GM18870 (cell line): ENCODE data around the gene OR2A12.
"Not testable (repeated sequence)": the region's sequence is repeated elsewhere in the genome, so short reads cannot be mapped to it uniquely, and the experiment has no call there.

Experiments
- ATAC-seq: cut with Tn5 transposase; IDR thresholded peaks from one replicate; pipeline ENCODE4 v1.9.1; 2021; ENCODE audit warnings: moderate library complexity; ENCODE audit not compliant: unreplicated experiment

Gene OR2A12

DNA sequence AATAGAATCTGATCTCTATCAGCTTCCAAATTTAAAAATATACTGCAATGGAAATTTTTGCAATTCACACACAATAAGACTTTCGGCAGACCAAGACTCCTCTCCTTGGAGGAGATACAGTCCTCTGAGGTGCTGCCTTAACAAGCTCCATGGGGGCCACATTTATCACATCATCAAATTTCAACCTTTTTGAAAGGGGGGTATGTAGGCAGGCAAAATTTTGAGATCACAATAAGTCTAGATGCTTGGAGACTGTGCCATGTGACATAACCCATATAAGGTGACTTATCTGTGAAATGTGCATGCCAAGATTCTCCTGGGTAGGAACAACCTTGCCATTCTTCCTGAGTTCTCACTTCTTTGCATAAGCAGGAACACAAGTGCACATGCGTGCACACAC is at the start of gene OR2A12:
Gene OR2A12, plus strand, starts transcription at position 301 of the 400 bp plus-strand sequence. CDS start 8,830 bp downstream, outside the sequence.
- no peak for ATAC-seq

- ATAC-seq = no peak
These were observed 49.7 kb upstream of the OR2A12 start for GRCh38 chr7:144036302-144036885.

DNA sequence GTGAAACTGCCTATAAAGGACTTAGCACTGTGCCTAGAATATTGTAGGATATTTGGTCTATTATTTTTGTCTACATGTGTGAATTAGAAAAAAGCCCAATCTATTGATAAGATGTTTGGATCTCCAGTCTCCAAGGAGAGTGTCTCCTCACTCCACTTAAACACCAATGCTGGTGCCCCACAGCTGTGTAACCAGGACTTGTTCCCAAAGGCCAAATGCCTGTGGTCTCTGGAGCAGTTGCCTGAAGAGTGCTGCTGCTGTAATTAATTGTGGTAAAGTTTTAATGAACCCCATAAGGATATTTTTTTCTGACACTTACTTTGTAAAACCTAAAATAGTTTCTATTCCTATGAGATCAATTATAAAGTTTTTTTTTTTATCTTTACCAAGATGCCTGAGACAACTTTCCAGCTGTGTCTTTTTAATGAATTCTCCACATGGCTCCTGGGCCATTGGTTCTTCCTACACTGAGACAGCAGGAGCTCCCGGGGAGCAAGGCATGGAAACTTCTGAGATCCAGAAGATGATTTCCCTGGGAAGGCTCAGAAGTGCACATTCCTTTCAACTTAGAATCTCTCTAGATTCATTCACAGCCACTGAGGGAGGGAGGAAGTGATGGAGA is 48.6 kb upstream of the OR2A12 start:
- no peak for ATAC-seq

- ATAC-seq = no peak
These were observed 47.2 kb upstream of the OR2A12 start for GRCh38 chr7:144038887-144039286.

GRCh38 chr7:144048648-144049047 is 37.4 kb upstream of the OR2A12 start, which contains the start of gene OR2A5:
OR2A5 (plus strand) TSS chr7:144048948; CDS start chr7:144050402, 1,454 bp downstream.
- ATAC-seq = no peak

DNA sequence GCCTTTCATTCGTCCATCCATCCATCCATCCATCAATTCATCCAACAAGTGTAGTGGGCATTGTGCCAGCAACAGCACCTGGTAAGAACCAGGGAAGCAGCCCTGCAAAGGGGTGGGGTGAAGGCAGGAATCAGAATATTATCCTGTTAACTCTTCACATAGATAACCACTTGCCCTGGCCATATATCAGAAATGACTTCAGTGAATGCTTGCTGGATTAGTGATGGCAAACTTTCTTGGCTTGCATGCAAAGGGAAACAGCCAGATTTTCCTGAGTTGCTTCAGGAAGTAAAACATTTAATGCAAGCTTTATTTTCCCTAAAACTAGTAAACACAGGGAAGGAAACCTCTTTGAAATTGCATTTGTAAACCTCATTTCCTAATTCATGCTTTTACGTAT is 36.6 kb upstream of the OR2A12 start:
- no peak for ATAC-seq

GRCh38 chr7:144050093-144050492 is 36.0 kb upstream of the OR2A12 start:
- ATAC-seq = no peak

GRCh38 chr7:144050884-144051283 is 35.2 kb upstream of the OR2A12 start:
- not testable (repeated sequence) for ATAC-seq

GRCh38 chr7:144057954-144058353 is 28.1 kb upstream of the OR2A12 start:
- ATAC-seq = no peak

GRCh38 chr7:144063710-144064109 is 22.4 kb upstream of the OR2A12 start:
- no peak for ATAC-seq

DNA sequence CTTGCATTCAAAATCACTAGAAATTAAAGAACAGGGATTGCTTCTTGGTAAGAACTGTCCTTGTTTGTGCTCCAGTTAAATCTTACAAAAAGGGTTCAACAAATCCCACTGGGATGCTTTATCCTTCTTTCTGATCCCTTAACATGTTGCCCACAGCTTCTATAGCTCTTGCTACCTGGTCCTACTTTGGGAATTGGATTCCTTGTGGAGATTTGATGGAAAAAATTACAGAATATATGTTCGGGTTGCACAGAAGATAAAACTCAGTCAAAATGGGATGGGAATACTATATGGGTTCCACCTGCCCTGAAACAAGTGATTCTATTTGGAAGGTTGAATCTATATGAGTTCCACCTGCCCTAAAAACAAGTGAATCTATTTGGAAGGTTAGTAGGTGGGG is 16.6 kb upstream of the OR2A12 start, which contains the start of gene OR2A25:
Gene OR2A25, plus strand, starts transcription at position 301 of the 400 bp plus-strand sequence. CDS start 4,409 bp downstream, outside the sequence.
- ATAC-seq = no peak

GRCh38 chr7:144069953-144070352 is 16.1 kb upstream of the OR2A12 start:
- ATAC-seq = no peak

GRCh38 chr7:144074374-144074773 is 11.7 kb upstream of the OR2A12 start:
- no peak for ATAC-seq

- no peak for ATAC-seq
These were observed 652 bp downstream of the OR2A12 start for GRCh38 chr7:144086730-144087129.

- ATAC-seq = no peak
These were observed 1.2 kb downstream of the OR2A12 start for GRCh38 chr7:144087230-144087629.

GRCh38 chr7:144090667-144091066 is 4.6 kb downstream of the OR2A12 start:
- no peak for ATAC-seq

GRCh38 chr7:144098776-144099175 is 12.7 kb downstream of the OR2A12 start:
- no peak for ATAC-seq

GRCh38 chr7:144100607-144101006 is 14.5 kb downstream of the OR2A12 start:
- ATAC-seq = no peak

GRCh38 chr7:144102041-144102440 is 16.0 kb downstream of the OR2A12 start:
- no peak for ATAC-seq

GRCh38 chr7:144105211-144105610 is 19.1 kb downstream of the OR2A12 start:
- ATAC-seq = no peak

DNA sequence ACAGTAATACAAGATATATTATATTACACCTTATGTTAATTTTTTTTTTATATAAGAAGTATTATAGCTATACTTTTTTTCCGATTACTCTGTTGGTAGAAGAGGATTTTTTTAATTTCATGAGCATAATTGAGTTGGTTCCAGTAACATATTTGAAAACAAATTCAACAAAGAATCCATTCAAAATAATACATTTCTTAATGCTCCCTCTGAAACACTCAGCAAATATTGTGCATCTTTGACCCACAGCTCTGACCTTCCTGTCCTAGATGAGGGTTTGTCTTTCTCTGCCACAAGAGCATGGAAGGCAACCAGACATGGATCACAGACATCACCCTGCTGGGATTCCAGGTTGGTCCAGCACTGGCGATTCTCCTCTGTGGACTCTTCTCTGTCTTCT is 23.2 kb downstream of the OR2A12 start, which contains the start of gene OR2A2:
Gene OR2A2, plus strand, starts transcription at position 301 of the 400 bp plus-strand sequence. Its CDS starts 0 bp downstream, at position 301.
- no peak for ATAC-seq

- no peak for ATAC-seq
These were observed 24.2 kb downstream of the OR2A12 start for GRCh38 chr7:144110272-144110671.
